GM12878 (cell line): Measurements from ENCODE around the gene NSUN2.

Experiments
- BRCA1 ChIP-seq: IDR thresholded peaks from 2 replicates; pipeline ENCODE4 v1.6.1; 2011; ENCODE audit warnings: low read depth, low read length, improper control_type of control experiment
- RAD21 ChIP-seq: IDR thresholded peaks from 2 replicates; pipeline ENCODE4 v1.6.1; 2011; ENCODE audit warnings: mild to moderate bottlenecking, low read depth, low read length, moderate library complexity; ENCODE audit not compliant: insufficient read depth
- STAT1 ChIP-seq: fragments of 450-650 bp; conservative IDR thresholded peaks from 2 replicates; pipeline ENCODE4 v1.6.1; 2014; ENCODE audit warnings: antibody characterized with exemption, mild to moderate bottlenecking
- TF ChIP-seq, protein P1 (sequence below), 3 experiments: IDR thresholded peaks in 2 of 3; conservative IDR thresholded peaks in 1 of 3; 2 replicates each; pipeline ENCODE4 v1.5.1; 2011; ENCODE audit warnings: low read depth in 3 of 3, low read length in 3 of 3, mild to moderate bottlenecking in 3 of 3, control low read depth in 2 of 3, moderate library complexity in 2 of 3, inconsistent platforms in 1 of 3, mixed read lengths in 1 of 3; ENCODE audit not compliant: control insufficient read depth in 2 of 3, insufficient read depth in 1 of 3; ENCODE audit errors: extremely low read depth in 1 of 3

DNA sequence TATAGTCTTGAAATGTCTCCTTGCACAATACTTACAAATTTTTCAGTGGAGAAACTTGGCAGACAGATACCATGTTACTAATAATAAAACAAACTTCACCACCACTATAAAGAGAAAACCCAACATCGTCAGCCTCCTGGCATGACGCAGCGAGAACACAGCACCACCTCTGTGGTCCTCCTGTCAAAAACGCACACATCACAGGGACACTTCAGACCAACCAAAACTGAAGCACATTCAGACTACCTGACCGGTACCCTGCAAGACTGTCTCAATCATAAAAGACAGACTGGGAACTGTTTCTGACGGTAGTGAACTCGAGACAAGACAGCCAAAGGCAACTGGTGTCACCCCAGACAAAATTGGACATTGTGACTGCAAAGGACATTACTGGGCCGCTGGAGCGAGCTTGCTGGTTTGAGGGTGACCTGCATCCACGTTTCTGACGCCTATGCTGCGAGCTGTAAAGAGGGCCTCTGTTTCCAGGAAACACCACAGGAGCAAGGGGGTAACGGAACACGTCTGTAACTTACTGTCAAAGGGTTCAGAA lies 34.4 kb downstream of the NSUN2 start:
- no peak for TF ChIP-seq STAT1
- TF ChIP-seq BRCA1 = no peak
- TF ChIP-seq, protein P1, sequence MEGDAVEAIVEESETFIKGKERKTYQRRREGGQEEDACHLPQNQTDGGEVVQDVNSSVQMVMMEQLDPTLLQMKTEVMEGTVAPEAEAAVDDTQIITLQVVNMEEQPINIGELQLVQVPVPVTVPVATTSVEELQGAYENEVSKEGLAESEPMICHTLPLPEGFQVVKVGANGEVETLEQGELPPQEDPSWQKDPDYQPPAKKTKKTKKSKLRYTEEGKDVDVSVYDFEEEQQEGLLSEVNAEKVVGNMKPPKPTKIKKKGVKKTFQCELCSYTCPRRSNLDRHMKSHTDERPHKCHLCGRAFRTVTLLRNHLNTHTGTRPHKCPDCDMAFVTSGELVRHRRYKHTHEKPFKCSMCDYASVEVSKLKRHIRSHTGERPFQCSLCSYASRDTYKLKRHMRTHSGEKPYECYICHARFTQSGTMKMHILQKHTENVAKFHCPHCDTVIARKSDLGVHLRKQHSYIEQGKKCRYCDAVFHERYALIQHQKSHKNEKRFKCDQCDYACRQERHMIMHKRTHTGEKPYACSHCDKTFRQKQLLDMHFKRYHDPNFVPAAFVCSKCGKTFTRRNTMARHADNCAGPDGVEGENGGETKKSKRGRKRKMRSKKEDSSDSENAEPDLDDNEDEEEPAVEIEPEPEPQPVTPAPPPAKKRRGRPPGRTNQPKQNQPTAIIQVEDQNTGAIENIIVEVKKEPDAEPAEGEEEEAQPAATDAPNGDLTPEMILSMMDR (IDR thresholded peaks at IDR 0.05 in 2 of 3, conservative IDR thresholded peaks at IDR 0.05 in 1 of 3; ENCODE audit: control insufficient read depth in 2 of 3, extremely low read depth in 1 of 3, insufficient read depth in 1 of 3, low read depth in 3 of 3, low read length in 3 of 3) = no peak
- no peak for TF ChIP-seq RAD21
